GM12864 (cell line): Measurements from ENCODE around the gene SPON1.
"Not testable (repeated sequence)": the region's sequence is repeated elsewhere in the genome, so short reads cannot be mapped to it uniquely, and the experiment has no call there.

ENCODE experiments used
- DNase-seq: peaks from one replicate; pipeline ENCODE4 v3.0.0-alpha.2; 2011; ENCODE audit warnings: low read depth
- H3K4me3 ChIP-seq: 2 replicates; pipeline ENCODE4 v1.5.1; 2011; ENCODE audit warnings: mild to moderate bottlenecking, low read depth, low read length, control low read depth
- CTCF ChIP-seq: IDR thresholded peaks from 2 replicates; pipeline ENCODE4 v1.5.1; 2011; ENCODE audit warnings: low read depth, mild to moderate bottlenecking, moderate library complexity, low read length, control low read depth, inconsistent platforms; ENCODE audit errors: missing control alignments

SPON1 gene

GRCh38 chr11:14079797-14080196 lies 117.3 kb downstream of the SPON1 start:
- DNase-seq: no peak
- TF ChIP-seq CTCF: no peak
- no peak overlapping the region for H3K4me3 ChIP-seq

GRCh38 chr11:14081581-14082231 lies 119.2 kb downstream of the SPON1 start:
- no peak for TF ChIP-seq CTCF
- no peak overlapping the region for H3K4me3 ChIP-seq
- no peak for DNase-seq

GRCh38 chr11:14082338-14082737 lies 119.8 kb downstream of the SPON1 start:
- TF ChIP-seq CTCF: no peak

GRCh38 chr11:14088861-14089260 lies 126.3 kb downstream of the SPON1 start:
- DNase-seq, H3K4me3 ChIP-seq: not testable (repeated sequence)

More at GRCh38 chr11:14082338-14082737, 119.8 kb downstream of the SPON1 start:
- DNase-seq: no peak
- no peak overlapping the region for H3K4me3 ChIP-seq

GRCh38 chr11:14089690-14090462 lies 127.4 kb downstream of the SPON1 start:
- DNase-seq: no peak
- no peak for TF ChIP-seq CTCF
- no peak overlapping the region for H3K4me3 ChIP-seq

- DNase-seq, H3K4me3 ChIP-seq: not testable (repeated sequence)
These were observed 128.1 kb downstream of the SPON1 start for GRCh38 chr11:14090631-14091030.

GRCh38 chr11:14093065-14093464 lies 130.5 kb downstream of the SPON1 start:
- H3K4me3 ChIP-seq: no peak overlapping the region
- no peak for TF ChIP-seq CTCF
- no peak for DNase-seq

GRCh38 chr11:14094481-14095037 lies 132.0 kb downstream of the SPON1 start:
- DNase-seq: no peak
- no peak for TF ChIP-seq CTCF
- no peak overlapping the region for H3K4me3 ChIP-seq
